A549 (cell line): ENCODE measurements around the gene NEDD9. TPM values are rescaled to one million over a fixed set of nuclear protein-coding genes. Genes with fewer than 3 reads are reported as not detected.

Experiments used
- ATAC-seq, 2 experiments: fragments of 200-7000 bp in 1 of 2; fragments of >200 bp in 1 of 2; cut with Nextera tagmentation in 1 of 2; cut with Tn5 transposase in 1 of 2; 3 replicates each; pipeline versions ENCODE4 v1.8.0 to v1.9.1; 2018 to 2020; ENCODE audit warnings: mild to moderate bottlenecking in 1 of 2, moderate library complexity in 1 of 2
- CTCF ChIA-PET: fragments of 300-600 bp; sonication (Branson Sonifier 250); formaldehyde crosslinking; extraction: SDS; loops from one replicate; lab custom pipeline; 2021; ENCODE audit warnings: antibody characterized with exemption, inconsistent platforms; lab: Yijun Ruan, JAX
- POLR2A ChIA-PET: fragments of 350-600 bp; formaldehyde crosslinking; extraction: SDS; loops from one replicate; lab custom pipeline; 2021; ENCODE audit warnings: antibody characterized with exemption, inconsistent platforms; lab: Yijun Ruan, JAX
- DNase-seq, 2 experiments: peaks; one replicate each; pipeline versions ENCODE4 v3.0.0 to v3.0.0-alpha.2; 2011 to 2016; ENCODE audit warnings: low read depth in 1 of 2, low spot score in 1 of 2
- FAIRE-seq: peaks from 2 replicates; lab custom pipeline; 2011; peaks lifted over from hg19 to GRCh38; lab: Jason Lieb, UNC
- H3K27ac ChIP-seq, 2 experiments: fragments of >200 bp; sonication (Bioruptor Twin); formaldehyde crosslinking; 3 replicates each; pipeline ENCODE4 v1.5.1; 2016 to 2017
- H3K4me1 ChIP-seq: fragments of >200 bp; sonication (Bioruptor Twin); formaldehyde crosslinking; 3 replicates; pipeline ENCODE4 v1.6.1; 2016
- H3K4me2 ChIP-seq: fragments of >200 bp; sonication (Bioruptor Twin); formaldehyde crosslinking; 3 replicates; pipeline ENCODE4 v1.6.1; 2016
- H3K4me3 ChIP-seq: fragments of >200 bp; sonication (Bioruptor Twin); formaldehyde crosslinking; 3 replicates; pipeline ENCODE4 v1.5.1; 2016
- H3K9me3 ChIP-seq: fragments of >200 bp; sonication (Bioruptor Twin); formaldehyde crosslinking; 3 replicates; pipeline ENCODE4 v1.6.1; 2016
- ATOH8 ChIP-seq: fragments of 250-450 bp; sonication (Bioruptor Pico); IDR thresholded peaks from 2 replicates; pipeline ENCODE4 v1.5.0; 2020; ENCODE audit warnings: low read depth, mild to moderate bottlenecking, moderate library complexity
- BHLHE40 ChIP-seq: IDR thresholded peaks from 2 replicates; pipeline ENCODE4 v1.6.1; 2012; ENCODE audit warnings: low read depth, low read length, inconsistent platforms
- CBX2 ChIP-seq: fragments of 200-600 bp; sonication (generic); IDR thresholded peaks from 2 replicates; pipeline ENCODE4 v1.6.1; 2016; ENCODE audit warnings: low read depth, mild to moderate bottlenecking, borderline replicate concordance
- CBX8 ChIP-seq: fragments of 200-600 bp; sonication (generic); IDR thresholded peaks from 2 replicates; pipeline ENCODE4 v1.6.1; 2016
- CEBPB ChIP-seq, 2 experiments: fragments of >200 bp in 1 of 2; sonication (Bioruptor Twin) in 1 of 2; formaldehyde crosslinking in 1 of 2; IDR thresholded peaks; 2 replicates each; pipeline ENCODE4 v1.6.1; 2012 to 2016
- EHF ChIP-seq: fragments of 250-450 bp; sonication (Bioruptor Pico); IDR thresholded peaks from 2 replicates; pipeline ENCODE4 v1.5.0; 2020; ENCODE audit warnings: mild to moderate bottlenecking
- EP300 ChIP-seq, 2 experiments: fragments of >200 bp; sonication (Bioruptor Twin); formaldehyde crosslinking; IDR thresholded peaks; 2 replicates in 1 of 2; 3 replicates in 1 of 2; pipeline ENCODE4 v1.6.1; 2016 to 2017
- FOSB ChIP-seq: fragments of 250-450 bp; sonication (Bioruptor Pico); IDR thresholded peaks from 2 replicates; pipeline ENCODE4 v1.5.0; 2020; ENCODE audit warnings: mild to moderate bottlenecking, moderate library complexity
- FOXS1 ChIP-seq: fragments of 250-450 bp; sonication (Bioruptor Pico); IDR thresholded peaks from 2 replicates; pipeline ENCODE4 v1.5.0; 2020; ENCODE audit warnings: mild to moderate bottlenecking, moderate library complexity
- HES2 ChIP-seq: fragments of >200 bp; sonication (Bioruptor Twin); formaldehyde crosslinking; IDR thresholded peaks from 2 replicates; pipeline ENCODE4 v1.6.1; 2016
- HEYL ChIP-seq: fragments of 250-450 bp; sonication (Bioruptor Pico); IDR thresholded peaks from 2 replicates; pipeline ENCODE4 v1.8.0; 2021; ENCODE audit warnings: mild to moderate bottlenecking, moderate library complexity
- KDM1A ChIP-seq: fragments of 200-600 bp; sonication (generic); IDR thresholded peaks from 2 replicates; pipeline ENCODE4 v1.6.1; 2016; ENCODE audit warnings: low read depth, mild to moderate bottlenecking
- KDM5A ChIP-seq: fragments of 200-600 bp; sonication (generic); IDR thresholded peaks from 2 replicates; pipeline ENCODE4 v1.6.1; 2016; ENCODE audit warnings: antibody characterized with exemption, mild to moderate bottlenecking
- MYC ChIP-seq: IDR thresholded peaks from 2 replicates; pipeline ENCODE4 v1.6.1; 2012; ENCODE audit warnings: mild to moderate bottlenecking, inconsistent platforms, low read length, improper control_type of control experiment, borderline replicate concordance
- NPAS2 ChIP-seq: fragments of 250-450 bp; sonication (Bioruptor Pico); IDR thresholded peaks from 2 replicates; pipeline ENCODE4 v1.8.0; 2022; ENCODE audit warnings: mild to moderate bottlenecking, moderate library complexity, borderline replicate concordance
- NR3C1 ChIP-seq: fragments of >200 bp; sonication (Bioruptor Twin); formaldehyde crosslinking; IDR thresholded peaks from 3 replicates; pipeline ENCODE4 v1.6.1; 2017
- PBX3 ChIP-seq: IDR thresholded peaks from 2 replicates; pipeline ENCODE4 v1.6.1; 2012
- PHF8 ChIP-seq: fragments of 200-600 bp; sonication (generic); IDR thresholded peaks from 2 replicates; pipeline ENCODE4 v1.6.1; 2016; ENCODE audit warnings: low read depth, mild to moderate bottlenecking, antibody characterized with exemption, moderate library complexity, borderline replicate concordance
- RAD21 ChIP-seq, 2 experiments: fragments of >200 bp in 1 of 2; sonication (Bioruptor Twin) in 1 of 2; formaldehyde crosslinking in 1 of 2; IDR thresholded peaks in 1 of 2; conservative IDR thresholded peaks in 1 of 2; 2 replicates in 1 of 2; 3 replicates in 1 of 2; pipeline ENCODE4 v1.6.1; 2012 to 2018; ENCODE audit warnings: inconsistent platforms in 1 of 2
- REST ChIP-seq: fragments of 200-600 bp; sonication (generic); IDR thresholded peaks from 2 replicates; pipeline ENCODE4 v1.6.1; 2016; ENCODE audit warnings: antibody characterized with exemption, mild to moderate bottlenecking, moderate library complexity
- RFX5 ChIP-seq: fragments of 450-650 bp; IDR thresholded peaks from 2 replicates; pipeline ENCODE4 v1.7.1; 2014; ENCODE audit warnings: antibody characterized with exemption, mild to moderate bottlenecking, moderate library complexity
- RNF2 ChIP-seq: fragments of 200-600 bp; sonication (generic); IDR thresholded peaks from 2 replicates; pipeline ENCODE4 v1.6.1; 2016; ENCODE audit warnings: low read depth, mild to moderate bottlenecking, antibody characterized with exemption, moderate library complexity, borderline replicate concordance
- TP53 ChIP-seq: fragments of 250-450 bp; sonication (Bioruptor Pico); IDR thresholded peaks from 2 replicates; pipeline ENCODE4 v1.5.0; 2021; ENCODE audit warnings: mild to moderate bottlenecking, moderate library complexity
- ZSCAN20 ChIP-seq: fragments of 250-450 bp; sonication (Bioruptor Pico); IDR thresholded peaks from 2 replicates; pipeline ENCODE4 v1.8.0; 2022; ENCODE audit warnings: mild to moderate bottlenecking, moderate library complexity
- WGBS: methylation state at CpG from one replicate; pipeline ENCODE4 v1.1.6; 2017; ENCODE audit errors: missing lambda C conversion rate; 5-methylcytosine and 5-hydroxymethylcytosine counted together
- polyA plus RNA-seq, 4 experiments: library from polyadenylated mRNA; depleted of rRNA in 3 of 4; stranded (reverse); fragments of >200 nt; fragmentation: RNase III in 1 of 4; extraction: RNeasy Plus Mini Kit Qiagen cat#74134 plus additional on column Dnase treatment in 1 of 4; gene quantifications; 2 replicates in 3 of 4; 3 replicates in 1 of 4; pipeline ENCODE4 v1.2.3, GENCODE V29; 2011 to 2017

The NEDD9 gene
- polyA plus RNA-seq, 2 of the 4 experiments (the other 2 are of a cell fraction), result 46.7 to 79.6 TPM

- TF ChIP-seq FOSB (CRISPR knock-in tag) (no peak), HEYL (CRISPR knock-in tag) (no peak), CEBPB (IDR thresholded peaks at IDR 0.05) (no peak), RAD21 (conservative IDR thresholded peaks at IDR 0.05 in 1 of 2, IDR thresholded peaks at IDR 0.05 in 1 of 2) (no peak), KDM5A (no peak), FOXS1 (CRISPR knock-in tag) (no peak), EHF (no peak), EP300 (IDR thresholded peaks at IDR 0.05) (no peak), ZSCAN20 (no peak), ATOH8 (no peak), TP53 (CRISPR knock-in tag) (no peak), PHF8 (no peak), NPAS2 (CRISPR knock-in tag) (no peak), REST (no peak)
- WGBS, result 89% methylated on average over 6 of the region's 7 CpGs
- Histone ChIP-seq H3K9me3 (no peaks in the 10 kb centered on the region), H3K27ac (peak overlapping the region; percentile 93 to 94), H3K4me3 (no peak overlapping the region), H3K4me2 (peak overlapping the region; percentile 92), H3K4me1 (peaks cover 100% of the 10 kb centered on the region)
- no peak for ATAC-seq
- ChIA-PET POLR2A (no interaction called here), CTCF (interaction anchor here (1.0 to 13.0 kb wide), 3 partner anchors 71 to 281 kb away, joined by 3 to 66 read pairs (median 3); no protein-coding TSS in a partner anchor)
- FAIRE-seq, result no peak
- DNase-seq, result peak in 1 of 2 experiments; percentile 29
Measured at GRCh38 chr6:11215773-11216172, 16.7 kb downstream of the NEDD9 start.

GRCh38 chr6:11214901-11215300 is 17.6 kb downstream of the NEDD9 start:
- peak overlapping the region; percentile 93 to 94 for H3K27ac ChIP-seq
- no peak for TF ChIP-seq FOSB (CRISPR knock-in tag)
- no peak for TF ChIP-seq MYC
- TF ChIP-seq CBX8, result no peak
- no peak for TF ChIP-seq CBX2
- no peak for TF ChIP-seq HES2
- no peak for TF ChIP-seq RFX5
- no peak for TF ChIP-seq PBX3
- no peak for TF ChIP-seq TP53 (CRISPR knock-in tag)
- no peak for TF ChIP-seq BHLHE40
- TF ChIP-seq RAD21 (conservative IDR thresholded peaks at IDR 0.05 in 1 of 2, IDR thresholded peaks at IDR 0.05 in 1 of 2), result no peak
- TF ChIP-seq KDM1A, result no peak
- no peak for TF ChIP-seq RNF2
- no peak for TF ChIP-seq PHF8
- TF ChIP-seq NR3C1, result no peak
- H3K4me3 ChIP-seq, result no peak overlapping the region
- peaks cover 100% of the 10 kb centered on the region for H3K4me1 ChIP-seq
- no peak for DNase-seq
- H3K9me3 ChIP-seq, result no peaks in the 10 kb centered on the region
- 91% methylated on average over 9 of the region's 9 CpGs for WGBS
- no peak for FAIRE-seq
- POLR2A ChIA-PET, result no interaction called here
- peak overlapping the region; percentile 92; the same call in 2 of the 3 replicates for H3K4me2 ChIP-seq
- CTCF ChIA-PET, result interaction anchor here (1.0 to 13.0 kb wide), 2 partner anchors 218 to 282 kb away, joined by 3 to 66 read pairs; no protein-coding TSS in a partner anchor
- no peak for ATAC-seq
